ENCODE results near the gene PIK3C3.

GRCh38 chr18:41939326-41939725, 15.7 kb upstream of the PIK3C3 start:
- no peak for TF ChIP-seq CTCF (IDR thresholded peaks at IDR 0.05)
- TF ChIP-seq, protein P1, sequence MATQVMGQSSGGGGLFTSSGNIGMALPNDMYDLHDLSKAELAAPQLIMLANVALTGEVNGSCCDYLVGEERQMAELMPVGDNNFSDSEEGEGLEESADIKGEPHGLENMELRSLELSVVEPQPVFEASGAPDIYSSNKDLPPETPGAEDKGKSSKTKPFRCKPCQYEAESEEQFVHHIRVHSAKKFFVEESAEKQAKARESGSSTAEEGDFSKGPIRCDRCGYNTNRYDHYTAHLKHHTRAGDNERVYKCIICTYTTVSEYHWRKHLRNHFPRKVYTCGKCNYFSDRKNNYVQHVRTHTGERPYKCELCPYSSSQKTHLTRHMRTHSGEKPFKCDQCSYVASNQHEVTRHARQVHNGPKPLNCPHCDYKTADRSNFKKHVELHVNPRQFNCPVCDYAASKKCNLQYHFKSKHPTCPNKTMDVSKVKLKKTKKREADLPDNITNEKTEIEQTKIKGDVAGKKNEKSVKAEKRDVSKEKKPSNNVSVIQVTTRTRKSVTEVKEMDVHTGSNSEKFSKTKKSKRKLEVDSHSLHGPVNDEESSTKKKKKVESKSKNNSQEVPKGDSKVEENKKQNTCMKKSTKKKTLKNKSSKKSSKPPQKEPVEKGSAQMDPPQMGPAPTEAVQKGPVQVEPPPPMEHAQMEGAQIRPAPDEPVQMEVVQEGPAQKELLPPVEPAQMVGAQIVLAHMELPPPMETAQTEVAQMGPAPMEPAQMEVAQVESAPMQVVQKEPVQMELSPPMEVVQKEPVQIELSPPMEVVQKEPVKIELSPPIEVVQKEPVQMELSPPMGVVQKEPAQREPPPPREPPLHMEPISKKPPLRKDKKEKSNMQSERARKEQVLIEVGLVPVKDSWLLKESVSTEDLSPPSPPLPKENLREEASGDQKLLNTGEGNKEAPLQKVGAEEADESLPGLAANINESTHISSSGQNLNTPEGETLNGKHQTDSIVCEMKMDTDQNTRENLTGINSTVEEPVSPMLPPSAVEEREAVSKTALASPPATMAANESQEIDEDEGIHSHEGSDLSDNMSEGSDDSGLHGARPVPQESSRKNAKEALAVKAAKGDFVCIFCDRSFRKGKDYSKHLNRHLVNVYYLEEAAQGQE (IDR thresholded peaks at IDR 0.05; ENCODE audit: insufficient read depth in 1 of 2, low read depth in 2 of 2, low read length in 1 of 2) = no peak
- no peak for TF ChIP-seq POLR2AphosphoS5 (IDR thresholded peaks at IDR 0.05; ENCODE audit: low read depth, low read length)
- no peak for TF ChIP-seq TCF7L2 (IDR thresholded peaks at IDR 0.05; ENCODE audit: low read depth, low read length)

All from Panc1 (cell line).